ENCODE measurements around the gene TLE5. TPM values are rescaled to one million over a fixed set of nuclear protein-coding genes. Genes with fewer than 3 reads are reported as not detected.
"Not testable (repeated sequence)": the region's sequence is repeated elsewhere in the genome, so short reads cannot be mapped to it uniquely, and the experiment has no call there.

TLE5 gene
- total RNA-seq, 1 donor from 2014 or later: 170 TPM

GRCh38 chr19:3096267-3096901 lies 34.1 kb upstream of the TLE5 start:
- no peak for DNase-seq (ENCODE audit: low read depth)

GRCh38 chr19:3095441-3096191 lies 33.3 kb upstream of the TLE5 start:
- no peak for DNase-seq (ENCODE audit: low read depth)

- DNase-seq (ENCODE audit: low read depth): no peak
Observed at GRCh38 chr19:3094601-3095440, 32.5 kb upstream of the TLE5 start.

- DNase-seq (ENCODE audit: low read depth): not testable (repeated sequence)
Observed at GRCh38 chr19:3089299-3089855, 27.1 kb upstream of the TLE5 start.

GRCh38 chr19:3087769-3088168 lies 25.5 kb upstream of the TLE5 start:
- DNase-seq (ENCODE audit: low read depth): no peak

GRCh38 chr19:3084943-3085342 lies 22.6 kb upstream of the TLE5 start:
- no peak for DNase-seq (ENCODE audit: low read depth)

- no peak for DNase-seq (ENCODE audit: low read depth)
Observed at GRCh38 chr19:3083964-3084363, 21.7 kb upstream of the TLE5 start.

- DNase-seq (ENCODE audit: low read depth): no peak
Observed at GRCh38 chr19:3082331-3082730, 20.0 kb upstream of the TLE5 start.

GRCh38 chr19:3080286-3080685 lies 18.0 kb upstream of the TLE5 start:
- peak; percentile 80 for DNase-seq (ENCODE audit: low read depth)

- DNase-seq (ENCODE audit: low read depth): no peak
Observed at GRCh38 chr19:3079578-3079977, 17.3 kb upstream of the TLE5 start.

- no peak for DNase-seq (ENCODE audit: low read depth)
Observed at GRCh38 chr19:3075605-3076431, 13.5 kb upstream of the TLE5 start.

GRCh38 chr19:3073931-3074595 lies 11.8 kb upstream of the TLE5 start:
- peak; percentile 53 for DNase-seq (ENCODE audit: low read depth)

GRCh38 chr19:3073159-3073563 lies 10.9 kb upstream of the TLE5 start:
- DNase-seq (ENCODE audit: low read depth): peak; percentile 58

GRCh38 chr19:3071768-3072167 lies 9.5 kb upstream of the TLE5 start:
- no peak for DNase-seq (ENCODE audit: low read depth)

- no peak for DNase-seq (ENCODE audit: low read depth)
Observed at GRCh38 chr19:3068071-3068470, 5.8 kb upstream of the TLE5 start.

- DNase-seq (ENCODE audit: low read depth): no peak
Observed at GRCh38 chr19:3067563-3067962, 5.3 kb upstream of the TLE5 start.

GRCh38 chr19:3066482-3067049 lies 4.3 kb upstream of the TLE5 start:
- no peak for DNase-seq (ENCODE audit: low read depth)

GRCh38 chr19:3065675-3066357 lies 3.5 kb upstream of the TLE5 start:
- DNase-seq (ENCODE audit: low read depth): no peak

- no peak for DNase-seq (ENCODE audit: low read depth)
Observed at GRCh38 chr19:3064011-3064330, 1.7 kb upstream of the TLE5 start.
